Measurements from ENCODE around the gene AKT1S1. TPM values are rescaled to one million over a fixed set of nuclear protein-coding genes. Genes with fewer than 3 reads are reported as not detected.

The AKT1S1 gene
- total and polyA plus RNA-seq, 2 of the 13 experiments (the other 11 are each of a cell fraction or from before 2014, with no cell fraction given) = 13.5 to 27.8 TPM

- BruUV-seq (replicated peaks) = no TSS peak
- Histone ChIP-seq H3K27me3 (ENCODE audit: control insufficient read depth in 1 of 2, insufficient read depth in 2 of 2, low read length in 2 of 2) (no peaks in the 10 kb centered on the region), H3K9me3 (ENCODE audit: low read length) (no peaks in the 10 kb centered on the region), H3K4me3 (replicated peaks in 1 of 3; ENCODE audit: insufficient read depth in 1 of 3, low read depth in 2 of 3, low read length in 3 of 3) (no peak overlapping the region), H3K79me2 (ENCODE audit: insufficient read depth, low read length) (peaks cover 10% of the 10 kb centered on the region), H3K4me1 (ENCODE audit: insufficient read depth, low read length) (peaks cover 6% of the 10 kb centered on the region; the same call in 1 of the 2 replicates), H3K4me2 (ENCODE audit: low read depth, low read length) (no peak overlapping the region), H3K27ac (ENCODE audit: extremely low read length, insufficient read depth, low read length) (no peak overlapping the region), H3K9ac (ENCODE audit: insufficient read depth, low read depth, low read length) (no peak overlapping the region), H4K20me1 (ENCODE audit: insufficient read depth, low read length) (peaks cover 8% of the 10 kb centered on the region), H3K36me3 (replicated peaks in 1 of 2; ENCODE audit: control insufficient read depth in 1 of 2, insufficient read depth in 2 of 2, low read length in 2 of 2) (peaks cover 37 to 70% of the 10 kb centered on the region in 2 experiments), H2AFZ (ENCODE audit: low read length) (no peak overlapping the region)
- intact Hi-C loops (cut with micrococcal nuclease; ENCODE audit: unreplicated experiment) (no loop called here), in situ Hi-C loops (cut with HindIII; ENCODE audit: extremely low pct_ligation_motif_present, low pct_unique_long_range_greater_than_20kb) (no loop called here)
- FAIRE-seq = no peak
- 94% methylated on average over 13 of the region's 37 CpGs for WGBS (ENCODE audit: low lambda C conversion rate)
- ATAC-seq = no peak
- ChIA-PET CTCF (ENCODE audit: low intra/inter-chr PET ratio, low total read pairs) (no interaction called here), POLR2A (interaction anchor here (1.1 to 1.8 kb wide), 3 partner anchors 11 to 48 kb away, joined by 4 to 6 read pairs (median 5); partner anchors contain the start of gene AKT1S1)
- no peak for DNase-seq (ENCODE audit: low spot score)
- TF ChIP-seq TCF12 (IDR thresholded peaks at IDR 0.05) (no peak), TCF12 (CRISPR knock-in tag; IDR thresholded peaks at IDR 0.05) (no peak), AGO2 (optimal IDR thresholded peaks at IDR 0.05; ENCODE audit: low read depth, low read length) (peak; percentile 51), ZFP41 (CRISPR knock-in tag; IDR thresholded peaks at IDR 0.05; ENCODE audit: borderline replicate concordance) (no peak), NFIB (CRISPR knock-in tag; IDR thresholded peaks at IDR 0.05; ENCODE audit: borderline replicate concordance) (no peak), ZNF501 (CRISPR knock-in tag; IDR thresholded peaks at IDR 0.05) (no peak), AGO1 (IDR thresholded peaks at IDR 0.05; ENCODE audit: low read depth, low read length, poor library complexity, severe bottlenecking) (peak; percentile 2), RBM39 (IDR thresholded peaks at IDR 0.05; ENCODE audit: low read depth, low read length, poor library complexity, severe bottlenecking) (peak; percentile 75), POLR2AphosphoS5 (IDR thresholded peaks at IDR 0.05; ENCODE audit: low read depth, low read length) (peak; percentile 13), ZNF260 (CRISPR knock-in tag; IDR thresholded peaks at IDR 0.05; ENCODE audit: borderline replicate concordance, low read depth) (no peak), RBFOX2 (IDR thresholded peaks at IDR 0.05; ENCODE audit: low read depth, low read length) (peak; percentile 81), ZNF34 (CRISPR knock-in tag; IDR thresholded peaks at IDR 0.05; ENCODE audit: borderline replicate concordance) (no peak), KDM1A (CRISPR knock-in tag; IDR thresholded peaks at IDR 0.05) (no peak), SMAD9 (CRISPR knock-in tag; IDR thresholded peaks at IDR 0.05) (no peak), HCFC1 (IDR thresholded peaks at IDR 0.05; ENCODE audit: low read depth, low read length) (no peak)
- TF ChIP-seq, protein P1, sequence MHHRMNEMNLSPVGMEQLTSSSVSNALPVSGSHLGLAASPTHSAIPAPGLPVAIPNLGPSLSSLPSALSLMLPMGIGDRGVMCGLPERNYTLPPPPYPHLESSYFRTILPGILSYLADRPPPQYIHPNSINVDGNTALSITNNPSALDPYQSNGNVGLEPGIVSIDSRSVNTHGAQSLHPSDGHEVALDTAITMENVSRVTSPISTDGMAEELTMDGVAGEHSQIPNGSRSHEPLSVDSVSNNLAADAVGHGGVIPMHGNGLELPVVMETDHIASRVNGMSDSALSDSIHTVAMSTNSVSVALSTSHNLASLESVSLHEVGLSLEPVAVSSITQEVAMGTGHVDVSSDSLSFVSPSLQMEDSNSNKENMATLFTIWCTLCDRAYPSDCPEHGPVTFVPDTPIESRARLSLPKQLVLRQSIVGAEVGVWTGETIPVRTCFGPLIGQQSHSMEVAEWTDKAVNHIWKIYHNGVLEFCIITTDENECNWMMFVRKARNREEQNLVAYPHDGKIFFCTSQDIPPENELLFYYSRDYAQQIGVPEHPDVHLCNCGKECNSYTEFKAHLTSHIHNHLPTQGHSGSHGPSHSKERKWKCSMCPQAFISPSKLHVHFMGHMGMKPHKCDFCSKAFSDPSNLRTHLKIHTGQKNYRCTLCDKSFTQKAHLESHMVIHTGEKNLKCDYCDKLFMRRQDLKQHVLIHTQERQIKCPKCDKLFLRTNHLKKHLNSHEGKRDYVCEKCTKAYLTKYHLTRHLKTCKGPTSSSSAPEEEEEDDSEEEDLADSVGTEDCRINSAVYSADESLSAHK (CRISPR knock-in tag; IDR thresholded peaks at IDR 0.05; ENCODE audit: borderline replicate concordance) = no peak
- TF ChIP-seq, protein P2, sequence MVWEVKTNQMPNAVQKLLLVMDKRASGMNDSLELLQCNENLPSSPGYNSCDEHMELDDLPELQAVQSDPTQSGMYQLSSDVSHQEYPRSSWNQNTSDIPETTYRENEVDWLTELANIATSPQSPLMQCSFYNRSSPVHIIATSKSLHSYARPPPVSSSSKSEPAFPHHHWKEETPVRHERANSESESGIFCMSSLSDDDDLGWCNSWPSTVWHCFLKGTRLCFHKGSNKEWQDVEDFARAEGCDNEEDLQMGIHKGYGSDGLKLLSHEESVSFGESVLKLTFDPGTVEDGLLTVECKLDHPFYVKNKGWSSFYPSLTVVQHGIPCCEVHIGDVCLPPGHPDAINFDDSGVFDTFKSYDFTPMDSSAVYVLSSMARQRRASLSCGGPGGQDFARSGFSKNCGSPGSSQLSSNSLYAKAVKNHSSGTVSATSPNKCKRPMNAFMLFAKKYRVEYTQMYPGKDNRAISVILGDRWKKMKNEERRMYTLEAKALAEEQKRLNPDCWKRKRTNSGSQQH (CRISPR knock-in tag; IDR thresholded peaks at IDR 0.05; ENCODE audit: low read depth) = no peak
- TF ChIP-seq, protein P3, sequence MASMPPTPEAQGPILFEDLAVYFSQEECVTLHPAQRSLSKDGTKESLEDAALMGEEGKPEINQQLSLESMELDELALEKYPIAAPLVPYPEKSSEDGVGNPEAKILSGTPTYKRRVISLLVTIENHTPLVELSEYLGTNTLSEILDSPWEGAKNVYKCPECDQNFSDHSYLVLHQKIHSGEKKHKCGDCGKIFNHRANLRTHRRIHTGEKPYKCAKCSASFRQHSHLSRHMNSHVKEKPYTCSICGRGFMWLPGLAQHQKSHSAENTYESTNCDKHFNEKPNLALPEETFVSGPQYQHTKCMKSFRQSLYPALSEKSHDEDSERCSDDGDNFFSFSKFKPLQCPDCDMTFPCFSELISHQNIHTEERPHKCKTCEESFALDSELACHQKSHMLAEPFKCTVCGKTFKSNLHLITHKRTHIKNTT (CRISPR knock-in tag; IDR thresholded peaks at IDR 0.05) = no peak
Measured at GRCh38 chr19:49858088-49858985, 18.8 kb downstream of the AKT1S1 start.
